Neural progenitor cell (in vitro differentiated cells): ENCODE results near the gene WDFY2. TPM values are rescaled to one million over a fixed set of nuclear protein-coding genes. Genes with fewer than 3 reads are reported as not detected.
A peak's percentile ranks its signal among the peaks of the same experiment; 100 is the strongest.

Experiments
- DNase-seq: peaks from one replicate; pipeline ENCODE4 v3.0.0-alpha.2; 2016; ENCODE audit warnings: low spot score
- H2AFZ ChIP-seq: fragments of 200-600 bp; sonication (generic); replicated peaks from 2 replicates; pipeline ENCODE4 v1.6.1; 2016; ENCODE audit warnings: antibody characterized with exemption
- H3F3A ChIP-seq: fragments of 200-600 bp; sonication (generic); 2 replicates; pipeline ENCODE4 v1.6.1; 2016; ENCODE audit warnings: antibody characterized with exemption, low read depth
- H3K27ac ChIP-seq: fragments of 200-600 bp; sonication (generic); 2 replicates; pipeline ENCODE4 v1.5.1; 2016; ENCODE audit warnings: mild to moderate bottlenecking
- H3K27me3 ChIP-seq: fragments of 200-600 bp; sonication (generic); 2 replicates; pipeline ENCODE4 v1.6.1; 2016; ENCODE audit warnings: mild to moderate bottlenecking, moderate library complexity
- H3K36me3 ChIP-seq: fragments of 200-600 bp; sonication (generic); 2 replicates; pipeline ENCODE4 v1.5.1; 2016
- H3K4me1 ChIP-seq: fragments of 200-600 bp; sonication (generic); 2 replicates; pipeline ENCODE4 v1.6.1; 2016; ENCODE audit warnings: mixed run types
- H3K4me2 ChIP-seq: fragments of 200-600 bp; sonication (generic); 2 replicates; pipeline ENCODE4 v1.6.1; 2016
- H3K4me3 ChIP-seq: fragments of 200-600 bp; sonication (generic); 2 replicates; pipeline ENCODE4 v1.5.1; 2016
- H3K79me2 ChIP-seq: fragments of 200-600 bp; sonication (generic); 2 replicates; pipeline ENCODE4 v1.6.1; 2016; ENCODE audit warnings: low read depth
- H3K9ac ChIP-seq: fragments of 200-600 bp; sonication (generic); 2 replicates; pipeline ENCODE4 v1.6.1; 2016
- H3K9me3 ChIP-seq: fragments of 200-600 bp; sonication (generic); 2 replicates; pipeline ENCODE4 v1.5.1; 2016; ENCODE audit warnings: low read depth
- H4K20me1 ChIP-seq: fragments of 200-600 bp; sonication (generic); 2 replicates; pipeline ENCODE4 v1.6.1; 2016; ENCODE audit warnings: low read depth
- H3K27ac Mint-ChIP-seq: 3 replicates; pipeline ENCODE4 v1.8.0; 2021; ENCODE audit warnings: mixed read lengths
- H3K27me3 Mint-ChIP-seq: 2 replicates; pipeline ENCODE4 v1.8.0; 2022; ENCODE audit warnings: low read depth, mild to moderate bottlenecking, inconsistent platforms, moderate library complexity, mixed read lengths; ENCODE audit not compliant: insufficient read depth
- H3K36me3 Mint-ChIP-seq: 3 replicates; pipeline ENCODE4 v1.8.0; 2021; ENCODE audit warnings: mixed read lengths
- H3K4me1 Mint-ChIP-seq: 3 replicates; pipeline ENCODE4 v1.8.0; 2021; ENCODE audit warnings: mixed read lengths
- H3K4me3 Mint-ChIP-seq: 3 replicates; pipeline ENCODE4 v1.8.0; 2021; ENCODE audit warnings: mild to moderate bottlenecking, moderate library complexity, mixed read lengths
- H3K9me3 Mint-ChIP-seq: 3 replicates; pipeline ENCODE4 v1.8.0; 2020; ENCODE audit warnings: mixed read lengths
- EZH2 ChIP-seq: fragments of 200-600 bp; sonication (generic); IDR thresholded peaks from 2 replicates; pipeline ENCODE4 v1.6.1; 2017; ENCODE audit warnings: antibody characterized with exemption, mild to moderate bottlenecking, moderate library complexity
- EZH2phosphoT487 ChIP-seq: fragments of 200-600 bp; sonication (generic); IDR thresholded peaks from 2 replicates; pipeline ENCODE4 v1.6.1; 2017; ENCODE audit warnings: antibody characterized with exemption
- total RNA-seq: library from RNA; depleted of rRNA; stranded (reverse); fragments of >200 nt; gene quantifications from 2 replicates; pipeline ENCODE4 v1.2.3, GENCODE V29; 2015; ENCODE audit warnings: low replicate concordance
- TF ChIP-seq, protein P1 (sequence below): fragments of 200-600 bp; sonication (generic); IDR thresholded peaks from 2 replicates; pipeline ENCODE4 v1.5.1; 2017; ENCODE audit warnings: antibody characterized with exemption, mild to moderate bottlenecking

WDFY2 gene
- total RNA-seq, 1 donor from 2014 or later, result 18.3 TPM

DNA sequence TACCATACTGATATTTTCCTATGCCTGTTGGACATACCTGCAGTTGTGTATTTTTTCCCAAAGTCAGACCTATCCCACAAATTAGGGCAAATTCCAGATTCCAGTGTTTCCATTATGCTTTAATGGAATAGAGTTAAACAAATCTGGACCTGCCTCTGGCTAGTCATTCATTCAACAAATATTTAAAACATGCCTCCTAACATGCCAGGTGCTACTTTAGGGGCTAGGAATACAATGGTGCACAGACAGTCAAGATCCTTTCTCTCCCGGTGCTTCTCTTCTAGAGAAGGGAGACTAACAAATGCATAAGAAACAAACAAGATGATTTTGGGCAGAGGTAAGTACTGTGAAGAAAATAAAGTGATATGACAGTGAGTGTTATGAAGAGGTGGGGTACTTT lies 7.5 kb upstream of the WDFY2 start:
- no peak overlapping the region for H3K4me2 ChIP-seq
- H3K79me2 ChIP-seq, result no peaks in the 10 kb centered on the region
- H3K36me3 ChIP-seq, result no peaks in the 10 kb centered on the region
- H3K4me1 ChIP-seq, result no peaks in the 10 kb centered on the region
- H3K9me3 Mint-ChIP-seq, result no peaks in the 10 kb centered on the region
- TF ChIP-seq EZH2phosphoT487, result no peak
- TF ChIP-seq EZH2, result no peak
- TF ChIP-seq, protein P1, sequence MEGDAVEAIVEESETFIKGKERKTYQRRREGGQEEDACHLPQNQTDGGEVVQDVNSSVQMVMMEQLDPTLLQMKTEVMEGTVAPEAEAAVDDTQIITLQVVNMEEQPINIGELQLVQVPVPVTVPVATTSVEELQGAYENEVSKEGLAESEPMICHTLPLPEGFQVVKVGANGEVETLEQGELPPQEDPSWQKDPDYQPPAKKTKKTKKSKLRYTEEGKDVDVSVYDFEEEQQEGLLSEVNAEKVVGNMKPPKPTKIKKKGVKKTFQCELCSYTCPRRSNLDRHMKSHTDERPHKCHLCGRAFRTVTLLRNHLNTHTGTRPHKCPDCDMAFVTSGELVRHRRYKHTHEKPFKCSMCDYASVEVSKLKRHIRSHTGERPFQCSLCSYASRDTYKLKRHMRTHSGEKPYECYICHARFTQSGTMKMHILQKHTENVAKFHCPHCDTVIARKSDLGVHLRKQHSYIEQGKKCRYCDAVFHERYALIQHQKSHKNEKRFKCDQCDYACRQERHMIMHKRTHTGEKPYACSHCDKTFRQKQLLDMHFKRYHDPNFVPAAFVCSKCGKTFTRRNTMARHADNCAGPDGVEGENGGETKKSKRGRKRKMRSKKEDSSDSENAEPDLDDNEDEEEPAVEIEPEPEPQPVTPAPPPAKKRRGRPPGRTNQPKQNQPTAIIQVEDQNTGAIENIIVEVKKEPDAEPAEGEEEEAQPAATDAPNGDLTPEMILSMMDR, result no peak
- no peaks in the 10 kb centered on the region for H3K36me3 Mint-ChIP-seq
- H3K4me1 Mint-ChIP-seq, result peaks cover 3% of the 10 kb centered on the region
- no peaks in the 10 kb centered on the region for H3K27me3 Mint-ChIP-seq
- H3K9me3 ChIP-seq, result no peaks in the 10 kb centered on the region
- no peak overlapping the region for H3K4me3 Mint-ChIP-seq
- DNase-seq, result no peak
- no peak overlapping the region for H3K27ac ChIP-seq
- no peak overlapping the region for H3K4me3 ChIP-seq
- H3K9ac ChIP-seq, result no peak overlapping the region
- H3K27ac Mint-ChIP-seq, result no peak overlapping the region
- H3K27me3 ChIP-seq, result no peaks in the 10 kb centered on the region
- H4K20me1 ChIP-seq, result no peaks in the 10 kb centered on the region
- no peak overlapping the region for H2AFZ ChIP-seq
- H3F3A ChIP-seq, result no peaks in the 10 kb centered on the region

DNA sequence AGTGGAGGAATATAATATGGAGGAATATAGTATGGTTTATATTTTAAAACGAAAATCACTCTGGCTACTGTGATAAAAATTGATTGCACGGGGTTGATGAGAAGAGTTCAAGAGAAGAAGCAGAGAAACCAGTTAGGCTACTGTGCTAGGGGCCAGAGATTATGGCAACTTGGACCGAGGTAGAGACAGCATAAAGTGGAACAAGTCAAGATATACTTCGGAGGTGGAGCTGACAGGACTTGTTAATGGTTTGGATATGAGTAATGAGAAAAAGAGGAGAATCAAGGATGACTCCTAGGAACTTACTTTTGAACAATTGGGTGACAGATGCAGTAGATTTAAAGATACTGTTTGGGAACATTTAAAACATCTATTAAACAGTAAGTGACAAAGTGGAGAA lies 6.6 kb upstream of the WDFY2 start:
- H3K9ac ChIP-seq, result no peak overlapping the region
- H3K4me1 Mint-ChIP-seq, result peaks cover 4% of the 10 kb centered on the region
- H3K79me2 ChIP-seq, result no peaks in the 10 kb centered on the region

DNA sequence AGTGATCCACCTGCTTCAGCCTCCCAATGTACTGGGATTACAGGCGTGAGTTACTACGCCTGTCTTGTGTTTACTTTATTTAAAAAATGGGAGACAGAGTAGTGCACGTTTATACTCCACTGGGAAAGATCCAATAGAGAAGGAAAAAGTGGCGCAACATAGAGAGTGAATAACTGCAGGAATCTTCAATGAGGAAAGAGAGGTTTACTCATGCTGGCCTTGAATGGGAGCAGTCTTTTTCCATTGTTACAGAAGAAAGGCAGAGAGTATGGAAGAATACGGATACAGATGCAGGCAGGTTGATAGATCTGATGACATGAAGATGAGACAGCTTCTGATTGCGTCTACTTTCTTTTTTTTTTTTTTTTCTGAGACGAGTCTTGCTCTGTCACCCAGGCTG lies 4.6 kb upstream of the WDFY2 start:
- Mint-ChIP-seq H3K27ac (no peak overlapping the region), H3K4me3 (no peak overlapping the region), H3K4me1 (peaks cover 13% of the 10 kb centered on the region), H3K9me3 (no peaks in the 10 kb centered on the region), H3K27me3 (peaks cover 5% of the 10 kb centered on the region), H3K36me3 (no peaks in the 10 kb centered on the region)
- Histone ChIP-seq H3F3A (peaks cover 15% of the 10 kb centered on the region), H3K36me3 (no peaks in the 10 kb centered on the region), H3K4me3 (no peak overlapping the region), H3K79me2 (no peaks in the 10 kb centered on the region), H3K4me2 (no peak overlapping the region), H3K27ac (no peak overlapping the region), H3K27me3 (no peaks in the 10 kb centered on the region), H4K20me1 (no peaks in the 10 kb centered on the region), H3K9ac (no peak overlapping the region), H3K4me1 (no peaks in the 10 kb centered on the region), H3K9me3 (no peaks in the 10 kb centered on the region), H2AFZ (no peak overlapping the region)
- TF ChIP-seq EZH2phosphoT487 (no peak), EZH2 (no peak)
- TF ChIP-seq, protein P1, result no peak
- no peak for DNase-seq

More for the DNA sequence above, 6.6 kb upstream of the WDFY2 start:
- H3F3A ChIP-seq, result peaks cover 1% of the 10 kb centered on the region
- H3K27ac Mint-ChIP-seq, result peak overlapping the region; percentile 34
- no peaks in the 10 kb centered on the region for H3K36me3 ChIP-seq
- H3K36me3 Mint-ChIP-seq, result no peaks in the 10 kb centered on the region
- no peaks in the 10 kb centered on the region for H3K27me3 Mint-ChIP-seq
- no peaks in the 10 kb centered on the region for H3K27me3 ChIP-seq
- H3K9me3 ChIP-seq, result no peaks in the 10 kb centered on the region
- no peak overlapping the region for H2AFZ ChIP-seq
- no peak overlapping the region for H3K4me2 ChIP-seq
- no peak for DNase-seq
- H3K27ac ChIP-seq, result no peak overlapping the region
- no peaks in the 10 kb centered on the region for H3K4me1 ChIP-seq
- no peak overlapping the region for H3K4me3 ChIP-seq
- no peak overlapping the region for H3K4me3 Mint-ChIP-seq
- no peaks in the 10 kb centered on the region for H3K9me3 Mint-ChIP-seq
- no peaks in the 10 kb centered on the region for H4K20me1 ChIP-seq
- no peak for TF ChIP-seq EZH2phosphoT487
- TF ChIP-seq, protein P1, result no peak
- TF ChIP-seq EZH2, result no peak
